ENCODE measurements around the gene TRMT112. TPM values are rescaled to one million over a fixed set of nuclear protein-coding genes. Genes with fewer than 3 reads are reported as not detected.

Gene TRMT112
- total and polyA plus RNA-seq, 2 experiments from 2014 or later, result 331 to 438 TPM

GRCh38 chr11:64291752-64292459, 25.5 kb downstream of the TRMT112 start:
- no peak for DNase-seq (ENCODE audit: low read depth in 1 of 2, low spot score in 1 of 2)
- H3K27ac ChIP-seq, result no peak overlapping the region
- no peak for TF ChIP-seq CTCF (IDR thresholded peaks at IDR 0.05; ENCODE audit: low read depth, low read length)
- no peaks in the 10 kb centered on the region for H3K4me1 ChIP-seq (ENCODE audit: low read depth)
- H3K27me3 ChIP-seq, result peaks cover 79% of the 10 kb centered on the region
- no peaks in the 10 kb centered on the region for H3K9me3 ChIP-seq (ENCODE audit: low read depth)
- H3K36me3 ChIP-seq, result no peaks in the 10 kb centered on the region
- H3K4me3 ChIP-seq, result peak overlapping the region; percentile 18

- no peak within 1 kb of the TSS for H3K27ac ChIP-seq
- H3K9me3 ChIP-seq (ENCODE audit: low read depth), result no peaks in the 10 kb centered on the region
- no peaks in the 10 kb centered on the region for H3K36me3 ChIP-seq
- TF ChIP-seq CTCF (IDR thresholded peaks at IDR 0.05; ENCODE audit: low read depth, low read length), result no peak
- H3K27me3 ChIP-seq, result peaks cover 73% of the 10 kb centered on the region
- no peak for DNase-seq (ENCODE audit: low read depth in 1 of 2, low spot score in 1 of 2)
- H3K4me3 ChIP-seq, result peak within 1 kb of the TSS; percentile 18
- no peaks in the 10 kb centered on the region for H3K4me1 ChIP-seq (ENCODE audit: low read depth)
Measured at GRCh38 chr11:64291262-64291751, 26.1 kb downstream of the TRMT112 start, which contains the start of gene KCNK4. Gene KCNK4, plus strand, starts transcription at chr11:64291302. Its CDS starts 1,717 bp downstream, at chr11:64293019.

DNA sequence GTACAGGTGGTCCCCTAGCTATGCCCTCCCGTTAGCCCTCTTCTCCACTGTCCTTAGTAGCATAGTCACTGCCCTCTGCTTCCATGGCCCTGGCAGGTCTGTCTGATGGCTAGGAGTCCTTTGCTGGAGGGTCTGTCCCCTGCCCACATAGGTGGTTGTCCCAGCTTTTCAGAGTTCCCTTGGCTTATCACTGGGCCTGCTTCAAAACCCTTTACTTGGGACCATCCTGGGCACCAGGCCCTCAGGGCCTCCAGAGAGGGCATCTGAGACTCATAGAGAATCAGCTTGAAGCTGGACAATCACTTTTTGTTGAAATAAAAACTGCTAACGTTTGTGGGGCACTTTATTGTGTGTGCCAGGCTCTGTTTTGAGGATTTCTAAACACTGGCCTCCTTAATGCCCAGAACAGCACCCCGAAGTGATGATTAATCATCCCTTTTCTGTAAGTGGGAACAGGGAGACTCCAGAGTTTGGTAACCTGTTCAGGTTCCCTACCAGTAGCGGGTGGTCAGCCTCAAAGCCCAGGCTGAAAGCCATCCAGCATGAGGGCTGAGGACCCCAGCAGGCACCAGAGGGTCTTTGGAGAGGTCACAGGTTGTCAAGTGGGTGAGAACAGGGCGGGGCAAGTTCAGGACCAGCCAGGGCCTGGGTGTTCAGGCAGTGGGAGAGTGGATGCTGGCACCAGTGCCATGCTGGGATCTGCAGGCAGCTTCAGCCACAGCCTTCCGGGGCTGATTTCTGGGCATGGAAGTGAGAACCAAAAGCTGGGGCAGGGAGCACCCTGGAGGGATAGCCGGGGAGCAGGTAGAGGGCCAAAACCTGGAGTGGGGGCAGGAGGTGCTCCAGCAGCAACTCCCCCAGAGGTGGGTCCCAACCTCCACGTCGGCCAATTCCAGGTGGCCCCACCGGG, 26.8 kb downstream of the TRMT112 start:
- no peaks in the 10 kb centered on the region for H3K9me3 ChIP-seq (ENCODE audit: low read depth)
- no peak for TF ChIP-seq CTCF (IDR thresholded peaks at IDR 0.05; ENCODE audit: low read depth, low read length)
- no peak for DNase-seq (ENCODE audit: low read depth in 1 of 2, low spot score in 1 of 2)
- H3K4me3 ChIP-seq, result no peak overlapping the region
- no peaks in the 10 kb centered on the region for H3K4me1 ChIP-seq (ENCODE audit: low read depth)
- H3K27me3 ChIP-seq, result peaks cover 66% of the 10 kb centered on the region
- H3K27ac ChIP-seq, result no peak overlapping the region
- H3K36me3 ChIP-seq, result no peaks in the 10 kb centered on the region

DNA sequence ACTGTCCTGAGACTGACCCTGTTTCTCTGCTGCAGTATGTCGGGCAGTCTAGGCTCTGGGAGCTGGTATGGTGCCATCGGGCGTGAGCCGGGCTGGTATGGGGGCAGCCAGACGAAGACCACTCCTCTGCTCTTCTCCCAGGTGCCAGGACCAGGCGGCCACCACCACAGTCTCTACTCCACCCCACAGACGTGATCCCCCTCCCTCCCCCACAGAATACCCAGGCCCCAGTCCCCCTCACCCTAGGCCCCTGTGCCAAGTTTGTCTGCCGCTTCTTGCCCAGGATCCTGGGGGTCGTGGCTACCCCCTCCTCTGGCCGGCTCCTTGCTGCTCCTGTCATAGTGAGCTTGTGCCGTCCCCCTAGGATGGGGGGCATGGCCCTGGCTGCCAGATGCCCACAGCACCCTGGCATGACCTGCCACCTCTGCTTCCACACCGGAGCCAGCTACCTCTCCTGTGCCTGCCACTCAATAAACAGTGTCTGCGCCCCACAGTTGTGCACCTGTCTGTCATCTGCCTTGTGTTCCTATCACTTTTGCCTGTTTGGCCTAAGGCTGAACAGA, 28.3 kb downstream of the TRMT112 start:
- no peaks in the 10 kb centered on the region for H3K9me3 ChIP-seq (ENCODE audit: low read depth)
- H3K4me3 ChIP-seq, result no peak overlapping the region
- no peak for DNase-seq (ENCODE audit: low read depth in 1 of 2, low spot score in 1 of 2)
- no peak overlapping the region for H3K27ac ChIP-seq
- peaks cover 51% of the 10 kb centered on the region for H3K27me3 ChIP-seq
- TF ChIP-seq CTCF (IDR thresholded peaks at IDR 0.05; ENCODE audit: low read depth, low read length), result no peak
- H3K4me1 ChIP-seq (ENCODE audit: low read depth), result no peaks in the 10 kb centered on the region
- no peaks in the 10 kb centered on the region for H3K36me3 ChIP-seq

DNA sequence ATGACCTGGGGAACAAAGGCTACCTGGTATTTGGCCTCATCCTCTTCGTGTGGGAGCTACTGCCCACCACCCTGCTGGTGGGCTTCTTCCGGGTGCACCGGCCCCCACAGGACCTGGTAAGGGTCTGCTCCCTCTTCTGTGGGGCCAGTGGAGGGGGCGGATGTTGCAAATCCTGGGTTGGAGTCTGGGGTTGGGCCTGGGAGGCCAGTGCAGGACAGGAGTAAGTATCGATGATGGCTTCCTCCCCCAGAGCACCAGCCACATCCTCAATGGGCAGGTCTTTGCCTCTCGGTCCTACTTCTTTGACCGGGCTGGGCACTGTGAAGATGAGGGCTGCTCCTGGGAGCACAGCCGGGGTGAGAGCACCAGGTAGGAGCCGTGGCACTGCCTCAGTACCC, 29.0 kb downstream of the TRMT112 start:
- H3K4me1 ChIP-seq (ENCODE audit: low read depth), result no peaks in the 10 kb centered on the region
- no peak for TF ChIP-seq CTCF (IDR thresholded peaks at IDR 0.05; ENCODE audit: low read depth, low read length)
- no peak for DNase-seq (ENCODE audit: low read depth in 1 of 2, low spot score in 1 of 2)
- H3K27me3 ChIP-seq, result peaks cover 43% of the 10 kb centered on the region
- no peak overlapping the region for H3K4me3 ChIP-seq
- no peaks in the 10 kb centered on the region for H3K9me3 ChIP-seq (ENCODE audit: low read depth)
- H3K36me3 ChIP-seq, result no peaks in the 10 kb centered on the region
- H3K27ac ChIP-seq, result no peak overlapping the region
